Upper lobe of left lung (tissue), 6 donors: ENCODE results near the gene TBCK. TPM values are rescaled to one million over a fixed set of nuclear protein-coding genes. Genes with fewer than 3 reads are reported as not detected.
A peak's percentile ranks its signal among the peaks of the same experiment; 100 is the strongest.

Experiments
- ATAC-seq, 2 donors: fragments of 200-7000 bp; cut with Tn5 transposase; one replicate each; pipeline ENCODE4 v1.9.1; 2022; ENCODE audit warnings: mild to moderate bottlenecking in 2 of 2, moderate library complexity in 2 of 2; ENCODE audit not compliant: low FRiP score in 2 of 2
- DNase-seq, 2 donors: peaks; one replicate each; pipeline ENCODE4 v3.0.0-alpha.2; 2019 to 2020
- H3K27ac ChIP-seq, 4 donors: fragments of 200-600 bp; sonication (generic); one replicate each; pipeline ENCODE4 v1.5.1; 2016 to 2019
- H3K27me3 ChIP-seq, 4 donors: fragments of 200-600 bp; sonication (generic); one replicate each; pipeline ENCODE4 v1.5.1; 2017 to 2019
- H3K36me3 ChIP-seq, 4 donors: fragments of 200-600 bp; sonication (generic); one replicate each; pipeline ENCODE4 v1.5.1; 2016 to 2019
- H3K4me1 ChIP-seq, 4 donors: fragments of 200-600 bp; sonication (generic); one replicate each; pipeline ENCODE4 v1.5.1; 2018 to 2019
- H3K4me3 ChIP-seq, 4 donors: fragments of 200-600 bp; sonication (generic); one replicate each; pipeline ENCODE4 v1.5.1; 2017 to 2019; ENCODE audit warnings: mild to moderate bottlenecking in 2 of 4, moderate library complexity in 1 of 4
- H3K9me3 ChIP-seq, 4 donors: fragments of 200-600 bp; sonication (generic); one replicate each; pipeline ENCODE4 v1.5.1; 2018 to 2019
- CTCF ChIP-seq, 6 experiments: fragments of 450-650 bp in 4 of 6; fragments of 200-600 bp in 2 of 6; sonication (generic) in 2 of 6; IDR thresholded peaks; one replicate each; pipeline ENCODE4 v1.5.1; 2016 to 2019; ENCODE audit warnings: antibody characterized with exemption in 6 of 6
- EP300 ChIP-seq, 4 donors: sonication (generic); formaldehyde crosslinking; IDR thresholded peaks; one replicate each; pipeline ENCODE4 v1.5.1; 2017; ENCODE audit warnings: antibody characterized with exemption in 4 of 4, control low read depth in 2 of 4
- POLR2A ChIP-seq, 4 donors: fragments of 450-650 bp; IDR thresholded peaks; one replicate each; pipeline ENCODE4 v1.5.1; 2016 to 2017; ENCODE audit warnings: antibody characterized with exemption in 4 of 4, mild to moderate bottlenecking in 2 of 4
- POLR2AphosphoS5 ChIP-seq, 2 donors: sonication (generic); formaldehyde crosslinking; IDR thresholded peaks; one replicate each; pipeline ENCODE4 v1.5.1; 2017; ENCODE audit warnings: antibody characterized with exemption in 2 of 2
- WGBS, 2 donors: methylation state at CpG; one replicate each; pipeline ENCODE4 v1.1.5; 2017 to 2018; 5-methylcytosine and 5-hydroxymethylcytosine counted together
- total RNA-seq, 6 donors: library from RNA; depleted of rRNA in 4 of 6; stranded (reverse); fragments of >200 nt in 4 of 6; gene quantifications; one replicate each; pipeline versions ENCODE4 v1.1.0 to v1.2.1, GENCODE V29; 2016 to 2021
- donor health status: DM: no; HTN: no; CAD: no; lungs with moderate emphysema.
- donor health status: DM: no; HTN: yes; CAD: no; lungs with severe emphysema.

The TBCK gene
- total RNA-seq, 6 donors from 2014 or later = 24.8 to 54.5 (median 32.3) TPM

GRCh38 chr4:106318511-106318910 is 2.5 kb upstream of the TBCK start:
- DNase-seq (no peak), ATAC-seq (no peak)
- no peak overlapping the region for H3K4me3 ChIP-seq
- peaks cover 22 to 37% (median 26%) of the 10 kb centered on the region in 4 donors for H3K4me1 ChIP-seq
- no peak overlapping the region for H3K27ac ChIP-seq
- peaks cover 0 to 12% (median 5%) of the 10 kb centered on the region in 4 donors for H3K36me3 ChIP-seq
- no peaks in the 10 kb centered on the region for H3K9me3 ChIP-seq
- H3K27me3 ChIP-seq = no peaks in the 10 kb centered on the region
- no peak for TF ChIP-seq EP300 (IDR thresholded peaks at IDR 0.05)
- no peak for TF ChIP-seq POLR2A (IDR thresholded peaks at IDR 0.05)
- TF ChIP-seq POLR2AphosphoS5 (IDR thresholded peaks at IDR 0.05) = no peak
- no peak for TF ChIP-seq CTCF (IDR thresholded peaks at IDR 0.05)

GRCh38 chr4:106317815-106318214 is 1.8 kb upstream of the TBCK start:
- Histone ChIP-seq H3K4me3 (peak overlapping the region in 1 of 4 donors; percentile 62), H3K4me1 (peaks cover 22 to 37% (median 26%) of the 10 kb centered on the region in 4 donors), H3K9me3 (no peaks in the 10 kb centered on the region), H3K27ac (no peak overlapping the region), H3K27me3 (no peaks in the 10 kb centered on the region), H3K36me3 (peaks cover 0 to 12% (median 5%) of the 10 kb centered on the region in 4 donors)
- DNase-seq = no peak
- WGBS, 2 donors = 91 to 100% methylated on average over 1 of the region's 1 CpG
- no peak for TF ChIP-seq EP300 (IDR thresholded peaks at IDR 0.05)
- no peak for TF ChIP-seq POLR2A (IDR thresholded peaks at IDR 0.05)
- no peak for TF ChIP-seq POLR2AphosphoS5 (IDR thresholded peaks at IDR 0.05)
- TF ChIP-seq CTCF (IDR thresholded peaks at IDR 0.05) = no peak
- ATAC-seq = no peak

- peaks cover 22 to 35% (median 25%) of the 10 kb centered on the region in 4 donors for H3K4me1 ChIP-seq
- peaks cover 0 to 12% (median 5%) of the 10 kb centered on the region in 4 donors for H3K36me3 ChIP-seq
- no peak for DNase-seq
- no peaks in the 10 kb centered on the region for H3K27me3 ChIP-seq
- H3K9me3 ChIP-seq = no peaks in the 10 kb centered on the region
- TF ChIP-seq EP300 (IDR thresholded peaks at IDR 0.05) (no peak), CTCF (IDR thresholded peaks at IDR 0.05) (no peak), POLR2A (IDR thresholded peaks at IDR 0.05) (no peak), POLR2AphosphoS5 (IDR thresholded peaks at IDR 0.05) (no peak)
- peak overlapping the region; percentile 91 to 98 (median 96) for H3K27ac ChIP-seq
- ATAC-seq = no peak
- WGBS, 2 donors = 4% methylated on average over 13 of the region's 13 CpGs
- H3K4me3 ChIP-seq = peak overlapping the region; percentile 62 to 78 (median 69)
Observed at GRCh38 chr4:106316773-106317409, 882 bp upstream of the TBCK start.

GRCh38 chr4:106315476-106315967 is 487 bp downstream of the TBCK start:
- peak overlapping the region; percentile 91 to 98 (median 96) for H3K27ac ChIP-seq
- H3K9me3 ChIP-seq = no peaks in the 10 kb centered on the region
- H3K4me3 ChIP-seq = peak overlapping the region; percentile 62 to 84 (median 72)
- 1% methylated on average over 10 to 13 of the region's 13 CpGs for WGBS, 2 donors
- TF ChIP-seq EP300 (IDR thresholded peaks at IDR 0.05) (no peak), CTCF (IDR thresholded peaks at IDR 0.05) (no peak), POLR2AphosphoS5 (IDR thresholded peaks at IDR 0.05) (no peak), POLR2A (IDR thresholded peaks at IDR 0.05) (no peak)
- DNase-seq (no peak), ATAC-seq (peak; percentile 38 to 52)
- H3K4me1 ChIP-seq = peaks cover 22 to 33% (median 24%) of the 10 kb centered on the region in 4 donors
- peaks cover 0 to 3% (median 0%) of the 10 kb centered on the region in 4 donors for H3K36me3 ChIP-seq
- H3K27me3 ChIP-seq = no peaks in the 10 kb centered on the region
